ENCODE measurements around the gene ABHD17A.

The ABHD17A gene

DNA sequence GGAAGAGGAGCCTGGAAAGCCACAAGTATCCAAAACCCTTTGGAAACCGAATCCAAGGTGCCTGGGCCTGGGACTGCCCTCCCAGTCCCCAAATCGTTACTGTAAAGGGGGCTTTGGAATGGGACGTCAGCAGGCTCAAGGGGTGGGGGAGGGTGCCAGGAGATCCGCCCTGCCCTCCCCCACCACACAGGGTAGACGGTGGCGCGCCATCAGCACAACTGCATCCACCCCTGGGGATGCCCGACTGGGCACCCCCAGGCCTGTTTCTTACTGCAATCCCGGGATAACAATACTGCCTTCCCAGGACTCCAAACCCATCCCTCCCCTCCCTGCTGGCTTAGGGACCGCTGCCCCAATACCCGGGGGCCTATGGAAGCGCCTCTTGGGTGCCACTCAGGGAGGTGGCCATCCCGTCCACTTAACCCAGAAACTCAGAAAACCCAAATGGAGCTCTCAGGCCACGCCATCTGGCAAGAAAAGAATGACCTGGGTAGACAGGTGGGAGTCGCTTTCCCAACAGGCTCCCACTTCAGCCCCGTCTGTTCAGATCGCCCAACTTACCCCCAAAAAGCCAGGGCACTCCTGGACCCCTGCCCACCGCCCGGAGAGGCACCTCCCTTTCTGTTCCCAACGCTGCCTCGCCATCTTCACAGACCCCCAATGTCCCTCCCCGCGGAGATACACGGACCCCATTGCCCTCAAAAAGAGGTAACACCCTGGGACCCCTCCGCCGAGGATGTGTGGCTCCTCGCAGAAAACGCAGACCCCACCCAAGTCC is 24.3 kb downstream of the ABHD17A start:
- H3K9ac ChIP-seq (ENCODE audit: low read length) = no peak overlapping the region
- no peak overlapping the region for H3K27ac ChIP-seq (ENCODE audit: low read length)
- H3K4me3 ChIP-seq (ENCODE audit: low read length) = peak overlapping the region; percentile 73
- H3K9me3 ChIP-seq (ENCODE audit: control insufficient read depth, low read depth, low read length) = no peaks in the 10 kb centered on the region
- H3K36me3 ChIP-seq (ENCODE audit: control insufficient read depth, low read depth, low read length) = no peaks in the 10 kb centered on the region
- H3K27me3 ChIP-seq (ENCODE audit: control insufficient read depth, insufficient read depth, low read length) = peaks cover 38% of the 10 kb centered on the region
- peaks cover 35% of the 10 kb centered on the region for H3K4me1 ChIP-seq (ENCODE audit: control insufficient read depth, low read depth, low read length)

DNA sequence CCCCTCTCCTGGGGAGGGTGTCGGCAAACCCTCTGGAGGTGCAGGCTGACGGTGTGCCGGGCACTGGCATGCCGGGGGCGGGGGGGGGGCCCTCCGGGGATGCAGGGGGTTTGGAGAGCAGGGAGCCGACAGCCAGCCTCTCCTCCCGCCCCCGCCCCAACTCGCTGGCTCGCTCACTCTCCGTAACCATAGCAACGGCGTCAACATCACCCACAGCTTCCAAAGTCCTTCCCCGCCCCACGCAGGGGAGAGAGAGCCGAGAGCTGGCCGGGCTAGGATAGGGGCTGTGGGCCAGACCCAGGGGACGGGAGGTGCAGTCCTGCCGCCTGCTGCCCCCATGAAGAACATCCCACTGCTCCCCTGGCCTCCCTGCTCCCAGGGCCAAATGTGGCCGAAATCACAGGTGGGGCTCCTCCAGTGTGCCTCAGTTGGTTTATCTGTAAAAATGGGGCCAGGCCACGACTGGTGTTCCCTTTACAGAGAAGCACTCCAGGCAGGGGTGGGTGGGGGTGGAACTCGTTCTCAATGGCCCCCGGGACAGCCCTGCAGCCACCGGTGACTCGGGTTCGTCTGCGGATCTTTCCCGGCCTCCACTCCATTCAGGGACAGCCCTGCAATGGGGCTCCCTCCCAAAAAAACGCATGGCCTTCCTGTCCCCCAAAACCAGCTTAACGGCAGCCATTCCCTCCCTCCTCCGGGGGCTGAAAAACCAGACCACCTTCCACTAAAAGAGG is 25.1 kb downstream of the ABHD17A start:
- Histone ChIP-seq H3K27me3 (ENCODE audit: control insufficient read depth, insufficient read depth, low read length) (peaks cover 38% of the 10 kb centered on the region), H3K27ac (ENCODE audit: low read length) (no peak overlapping the region), H3K4me3 (ENCODE audit: low read length) (peak overlapping the region; percentile 73), H3K9me3 (ENCODE audit: control insufficient read depth, low read depth, low read length) (no peaks in the 10 kb centered on the region), H3K4me1 (ENCODE audit: control insufficient read depth, low read depth, low read length) (peaks cover 41% of the 10 kb centered on the region), H3K36me3 (ENCODE audit: control insufficient read depth, low read depth, low read length) (no peaks in the 10 kb centered on the region), H3K9ac (ENCODE audit: low read length) (peak overlapping the region; percentile 43)

DNA sequence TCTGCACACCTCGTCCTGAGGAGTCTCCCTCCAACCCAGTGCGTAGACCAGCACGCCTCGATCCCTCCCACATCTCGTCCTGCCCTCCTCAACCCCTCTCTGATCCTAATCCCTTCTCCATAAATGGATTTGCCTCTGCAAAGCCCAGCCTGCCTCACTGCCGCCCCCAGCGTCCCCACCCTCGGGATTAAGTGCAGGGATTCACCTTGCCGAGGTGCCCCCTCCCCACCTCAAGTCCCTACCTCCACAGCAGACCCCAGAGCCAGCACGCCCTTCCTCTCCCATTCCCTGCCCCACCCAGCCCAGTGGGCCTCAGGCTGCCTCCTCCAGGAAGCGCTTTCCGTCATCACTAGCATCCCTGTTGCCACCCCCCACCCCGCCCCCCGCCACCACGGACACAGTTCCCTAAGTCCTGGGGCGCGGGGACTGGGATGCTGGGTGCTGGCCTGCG is 25.9 kb downstream of the ABHD17A start:
- Histone ChIP-seq H3K27ac (ENCODE audit: low read length) (no peak overlapping the region), H3K4me3 (ENCODE audit: low read length) (peak overlapping the region; percentile 28), H3K9ac (ENCODE audit: low read length) (peak overlapping the region; percentile 43)

DNA sequence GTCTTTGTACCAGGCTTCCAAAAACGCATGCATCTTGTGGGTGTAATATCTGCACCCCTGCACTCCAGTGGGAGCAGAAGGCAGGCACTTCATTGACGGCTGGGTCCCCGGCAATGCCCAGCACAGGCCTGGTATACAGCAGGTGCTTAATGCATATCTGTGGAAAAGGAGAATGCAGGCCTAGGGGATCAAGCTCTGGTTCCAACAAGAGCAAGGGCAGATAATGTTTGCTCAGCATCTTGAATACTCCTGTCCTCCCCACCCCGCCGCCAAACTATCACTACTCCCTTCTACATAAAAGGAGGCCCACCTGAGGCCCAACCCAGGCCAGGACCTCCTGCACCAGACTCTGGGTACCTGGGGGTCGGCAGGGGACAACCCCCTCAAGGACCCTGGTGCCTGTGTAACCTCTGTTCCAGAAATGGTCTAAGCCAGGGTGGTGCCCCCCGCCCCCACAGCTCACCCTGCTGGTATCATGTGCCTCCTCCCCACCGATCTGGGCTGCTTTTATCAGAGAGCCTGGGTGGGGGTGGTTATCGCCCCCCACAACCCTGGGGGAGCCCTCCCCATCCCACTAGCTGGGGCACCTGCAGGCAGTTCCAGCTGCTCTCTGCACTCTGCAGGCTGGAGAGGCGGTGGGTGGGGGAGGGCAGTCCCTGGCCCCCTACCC is 26.7 kb downstream of the ABHD17A start:
- Histone ChIP-seq H3K9me3 (ENCODE audit: control insufficient read depth, low read depth, low read length) (no peaks in the 10 kb centered on the region), H3K27me3 (ENCODE audit: control insufficient read depth, insufficient read depth, low read length) (peaks cover 38% of the 10 kb centered on the region), H3K27ac (ENCODE audit: low read length) (no peak overlapping the region), H3K36me3 (ENCODE audit: control insufficient read depth, low read depth, low read length) (no peaks in the 10 kb centered on the region), H3K4me1 (ENCODE audit: control insufficient read depth, low read depth, low read length) (peaks cover 46% of the 10 kb centered on the region), H3K4me3 (ENCODE audit: low read length) (no peak overlapping the region), H3K9ac (ENCODE audit: low read length) (no peak overlapping the region)

More for the DNA sequence above, 25.9 kb downstream of the ABHD17A start:
- peaks cover 38% of the 10 kb centered on the region for H3K27me3 ChIP-seq (ENCODE audit: control insufficient read depth, insufficient read depth, low read length)
- H3K4me1 ChIP-seq (ENCODE audit: control insufficient read depth, low read depth, low read length) = peaks cover 46% of the 10 kb centered on the region
- H3K9me3 ChIP-seq (ENCODE audit: control insufficient read depth, low read depth, low read length) = no peaks in the 10 kb centered on the region
- no peaks in the 10 kb centered on the region for H3K36me3 ChIP-seq (ENCODE audit: control insufficient read depth, low read depth, low read length)

DNA sequence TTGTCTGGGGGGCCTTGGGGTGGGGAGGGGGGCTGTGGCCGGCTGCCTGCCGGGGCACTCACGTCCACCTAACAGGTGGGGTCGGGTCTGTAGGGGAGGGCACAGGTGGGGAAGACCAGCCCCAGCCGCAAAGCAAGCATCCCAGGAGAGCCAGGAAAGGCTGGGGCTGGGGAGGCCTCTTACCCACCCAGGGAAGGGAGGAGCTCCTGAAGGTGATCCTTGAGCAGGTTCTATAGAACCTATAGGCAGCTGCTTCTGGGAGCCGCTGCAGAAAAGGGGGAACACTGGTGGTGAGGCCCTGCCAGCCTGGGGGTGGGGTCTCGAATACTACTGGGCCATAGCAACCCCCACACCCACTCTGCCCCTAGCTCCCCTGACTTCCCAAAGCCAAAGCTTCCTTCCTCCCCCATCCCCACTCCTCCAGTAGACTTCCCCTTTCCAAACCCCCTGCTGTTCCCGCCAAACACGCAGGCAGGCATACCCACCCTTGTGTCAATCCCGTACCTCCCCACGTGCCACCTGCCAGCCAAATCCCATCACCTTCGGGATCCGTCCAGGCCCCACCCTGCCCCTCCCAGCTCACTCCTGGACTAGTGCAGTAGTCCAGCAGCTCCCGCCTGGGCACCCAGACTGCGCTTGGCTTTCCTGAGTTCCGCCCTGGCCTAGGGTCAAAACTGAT is 27.5 kb downstream of the ABHD17A start:
- H3K4me1 ChIP-seq (ENCODE audit: control insufficient read depth, low read depth, low read length) = peaks cover 46% of the 10 kb centered on the region
- peak overlapping the region; percentile 42 for H3K4me3 ChIP-seq (ENCODE audit: low read length)
- peaks cover 38% of the 10 kb centered on the region for H3K27me3 ChIP-seq (ENCODE audit: control insufficient read depth, insufficient read depth, low read length)
- H3K27ac ChIP-seq (ENCODE audit: low read length) = no peak overlapping the region
- H3K9me3 ChIP-seq (ENCODE audit: control insufficient read depth, low read depth, low read length) = no peaks in the 10 kb centered on the region
- H3K36me3 ChIP-seq (ENCODE audit: control insufficient read depth, low read depth, low read length) = no peaks in the 10 kb centered on the region
- no peak overlapping the region for H3K9ac ChIP-seq (ENCODE audit: low read length)

DNA sequence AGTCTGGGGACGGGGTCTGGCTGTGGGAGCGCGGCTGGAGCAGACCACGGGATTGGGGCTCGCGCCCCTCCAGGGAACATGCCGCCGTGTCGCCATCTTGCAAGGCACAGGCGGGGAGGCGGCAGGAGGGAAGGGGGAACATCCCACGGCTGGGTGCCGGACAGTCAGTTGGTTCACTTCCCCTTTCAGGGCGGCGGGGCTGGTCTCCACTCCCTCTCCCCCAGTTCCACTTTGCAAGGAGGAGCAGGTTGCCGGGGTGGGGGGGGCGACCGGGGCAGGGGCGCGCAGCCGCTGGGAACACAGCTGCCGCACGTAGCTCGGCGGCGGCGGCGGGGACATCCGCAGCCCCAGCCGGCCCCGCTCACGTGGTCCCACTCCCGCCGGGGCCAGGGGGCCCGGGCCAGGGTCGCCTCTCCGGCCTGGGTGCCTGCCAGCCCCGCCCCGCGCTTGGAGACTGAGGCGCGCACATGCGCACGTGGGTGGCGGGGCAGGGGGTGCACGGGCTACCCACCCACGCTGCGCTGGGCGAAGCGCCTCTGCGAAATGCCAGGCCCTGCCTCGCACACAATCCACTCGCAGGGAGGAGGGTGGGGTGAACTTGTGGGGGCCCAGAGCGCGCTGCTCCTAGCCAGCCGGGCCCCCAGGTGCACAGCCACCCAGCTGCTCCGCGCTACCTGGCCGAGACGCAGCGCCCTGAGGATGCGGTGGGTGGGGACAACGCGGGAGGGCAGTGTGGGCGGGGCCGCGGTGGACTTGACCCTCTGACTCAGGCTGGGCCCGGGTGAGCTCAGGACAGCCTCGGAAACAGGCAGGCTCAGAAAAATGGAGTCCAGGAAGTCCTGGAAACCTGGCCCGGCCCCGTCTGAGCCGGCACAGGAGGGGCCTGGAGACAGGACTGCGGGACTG is 28.3 kb downstream of the ABHD17A start:
- H3K4me1 ChIP-seq (ENCODE audit: control insufficient read depth, low read depth, low read length) = peaks cover 46% of the 10 kb centered on the region
- H3K9me3 ChIP-seq (ENCODE audit: control insufficient read depth, low read depth, low read length) = no peaks in the 10 kb centered on the region
- no peaks in the 10 kb centered on the region for H3K36me3 ChIP-seq (ENCODE audit: control insufficient read depth, low read depth, low read length)
- peaks cover 32% of the 10 kb centered on the region for H3K27me3 ChIP-seq (ENCODE audit: control insufficient read depth, insufficient read depth, low read length)
- no peak overlapping the region for H3K9ac ChIP-seq (ENCODE audit: low read length)
- peak overlapping the region; percentile 42 for H3K4me3 ChIP-seq (ENCODE audit: low read length)
- H3K27ac ChIP-seq (ENCODE audit: low read length) = no peak overlapping the region

DNA sequence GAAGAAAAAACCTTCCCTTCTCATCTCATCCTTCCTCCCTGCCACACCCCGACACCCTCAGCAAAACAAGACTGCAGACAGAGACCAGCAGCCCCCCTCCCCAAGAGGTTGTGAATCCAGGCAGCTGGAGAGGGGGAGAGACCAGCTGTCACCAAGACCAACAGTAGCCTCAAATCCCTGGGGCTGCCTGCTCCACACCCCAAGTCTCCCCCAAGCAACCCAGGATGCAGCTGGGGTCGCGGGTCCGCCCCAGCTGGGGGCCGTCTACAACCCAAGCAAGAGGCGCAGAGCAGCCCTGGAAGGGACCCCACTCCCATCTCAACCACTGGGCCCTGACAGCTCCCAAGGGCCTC is 29.0 kb downstream of the ABHD17A start:
- no peak overlapping the region for H3K4me3 ChIP-seq (ENCODE audit: low read length)
- no peak overlapping the region for H3K9ac ChIP-seq (ENCODE audit: low read length)
- H3K27ac ChIP-seq (ENCODE audit: low read length) = no peak overlapping the region
- H3K4me1 ChIP-seq (ENCODE audit: control insufficient read depth, low read depth, low read length) = peaks cover 44% of the 10 kb centered on the region
- peaks cover 26% of the 10 kb centered on the region for H3K27me3 ChIP-seq (ENCODE audit: control insufficient read depth, insufficient read depth, low read length)
- H3K36me3 ChIP-seq (ENCODE audit: control insufficient read depth, low read depth, low read length) = no peaks in the 10 kb centered on the region
- no peaks in the 10 kb centered on the region for H3K9me3 ChIP-seq (ENCODE audit: control insufficient read depth, low read depth, low read length)

DNA sequence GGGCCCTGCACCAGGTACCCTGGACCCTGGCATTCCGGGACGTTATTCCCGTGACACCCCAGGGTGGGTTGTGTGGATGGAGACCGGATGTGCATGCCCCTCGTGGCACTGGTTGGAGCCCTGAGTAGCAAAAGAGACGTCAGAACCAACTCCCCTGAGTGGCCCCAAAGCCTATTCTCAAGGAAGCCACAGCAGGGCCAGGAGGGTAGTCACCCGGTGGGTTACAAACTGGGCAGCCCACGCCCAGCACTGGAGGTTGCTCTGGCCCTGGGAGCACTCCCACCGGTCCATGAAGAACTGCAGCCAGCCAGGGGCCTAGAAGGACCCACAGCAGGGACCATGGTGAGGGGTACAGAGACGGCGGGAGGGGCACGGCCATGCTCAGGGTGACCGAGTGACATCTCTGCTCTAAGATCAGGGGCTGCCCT is 29.5 kb downstream of the ABHD17A start:
- Histone ChIP-seq H3K27ac (ENCODE audit: low read length) (no peak overlapping the region), H3K9me3 (ENCODE audit: control insufficient read depth, low read depth, low read length) (no peaks in the 10 kb centered on the region), H3K27me3 (ENCODE audit: control insufficient read depth, insufficient read depth, low read length) (peaks cover 21% of the 10 kb centered on the region), H3K4me3 (ENCODE audit: low read length) (peak overlapping the region; percentile 16), H3K9ac (ENCODE audit: low read length) (no peak overlapping the region), H3K4me1 (ENCODE audit: control insufficient read depth, low read depth, low read length) (peaks cover 40% of the 10 kb centered on the region), H3K36me3 (ENCODE audit: control insufficient read depth, low read depth, low read length) (no peaks in the 10 kb centered on the region)

DNA sequence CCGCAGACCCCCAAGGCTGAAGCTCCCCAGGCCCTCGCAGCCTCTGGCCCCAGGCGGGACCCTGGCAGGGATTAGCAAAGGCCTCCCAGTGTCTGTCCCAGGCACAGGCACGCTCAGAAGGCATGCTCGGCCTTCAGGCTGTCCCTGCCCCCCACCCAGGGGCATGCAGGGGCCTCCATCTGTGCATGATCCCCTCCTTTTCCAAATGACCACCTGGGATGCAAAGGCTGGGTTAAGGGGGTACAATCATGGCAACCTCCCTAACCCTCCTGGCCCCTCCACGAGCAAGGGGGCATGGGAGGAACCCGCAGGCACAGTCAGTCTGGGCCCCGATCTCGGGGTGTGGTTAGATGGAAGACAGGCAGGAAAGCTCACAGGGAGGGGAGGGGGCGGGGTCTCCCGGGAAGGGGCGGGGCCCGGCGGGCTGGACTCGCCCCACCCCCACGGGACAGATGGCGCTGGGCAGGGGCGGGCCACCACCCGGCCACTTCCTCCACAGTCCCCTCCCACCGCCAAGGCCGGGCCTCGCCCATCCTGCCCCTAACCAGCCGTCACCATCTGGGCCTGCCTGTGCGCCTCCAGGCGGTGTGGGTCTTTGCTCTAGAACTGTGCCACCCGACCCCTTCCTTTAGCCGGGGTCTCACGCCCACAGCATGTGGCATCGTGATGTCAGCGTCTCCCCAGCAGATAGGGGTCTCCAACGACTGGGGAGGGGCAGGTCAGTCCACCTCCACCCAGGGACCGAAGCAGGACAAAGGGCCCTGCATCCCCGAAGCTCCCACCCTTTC is 30.1 kb downstream of the ABHD17A start:
- Histone ChIP-seq H3K36me3 (ENCODE audit: control insufficient read depth, low read depth, low read length) (no peaks in the 10 kb centered on the region), H3K9me3 (ENCODE audit: control insufficient read depth, low read depth, low read length) (no peaks in the 10 kb centered on the region), H3K9ac (ENCODE audit: low read length) (no peak overlapping the region), H3K4me1 (ENCODE audit: control insufficient read depth, low read depth, low read length) (peaks cover 34% of the 10 kb centered on the region), H3K27me3 (ENCODE audit: control insufficient read depth, insufficient read depth, low read length) (peaks cover 15% of the 10 kb centered on the region), H3K4me3 (ENCODE audit: low read length) (peak overlapping the region; percentile 25), H3K27ac (ENCODE audit: low read length) (no peak overlapping the region)

DNA sequence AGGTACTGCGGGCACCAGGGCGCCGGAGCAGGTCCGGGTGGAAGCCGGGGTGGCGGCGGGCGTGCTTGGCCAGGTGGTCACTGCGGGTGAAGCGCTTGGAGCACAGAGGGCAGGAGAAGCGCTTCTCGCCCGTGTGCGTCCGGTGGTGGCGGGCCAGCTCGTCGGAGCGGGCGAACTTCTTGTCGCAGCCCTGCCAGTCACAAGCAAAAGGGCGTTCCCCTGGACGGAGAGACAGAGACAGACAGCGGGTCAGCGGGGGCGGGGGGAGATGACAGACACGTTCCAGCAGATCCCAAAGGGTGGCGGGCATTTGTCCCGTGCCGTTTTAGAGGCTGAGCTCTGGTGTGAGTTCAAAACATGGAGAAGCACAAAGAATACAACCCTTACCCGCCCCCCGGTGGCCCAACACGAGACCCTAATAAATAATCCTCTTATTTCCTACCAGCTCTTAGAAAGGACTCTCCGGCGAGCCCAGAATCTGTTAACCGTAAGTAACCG is 30.7 kb downstream of the ABHD17A start:
- no peaks in the 10 kb centered on the region for H3K36me3 ChIP-seq (ENCODE audit: control insufficient read depth, low read depth, low read length)
- no peaks in the 10 kb centered on the region for H3K9me3 ChIP-seq (ENCODE audit: control insufficient read depth, low read depth, low read length)
- peaks cover 8% of the 10 kb centered on the region for H3K27me3 ChIP-seq (ENCODE audit: control insufficient read depth, insufficient read depth, low read length)
- H3K4me3 ChIP-seq (ENCODE audit: low read length) = peak overlapping the region; percentile 25
- no peak overlapping the region for H3K9ac ChIP-seq (ENCODE audit: low read length)
- peaks cover 29% of the 10 kb centered on the region for H3K4me1 ChIP-seq (ENCODE audit: control insufficient read depth, low read depth, low read length)
- H3K27ac ChIP-seq (ENCODE audit: low read length) = no peak overlapping the region
